HG02885 (cell line): ENCODE data around the gene RXFP2.

Experiments
- ATAC-seq: cut with Tn5 transposase; IDR thresholded peaks from one replicate; pipeline ENCODE4 v1.9.1; 2021; ENCODE audit warnings: mild to moderate bottlenecking; ENCODE audit not compliant: unreplicated experiment, poor library complexity

Gene RXFP2

DNA sequence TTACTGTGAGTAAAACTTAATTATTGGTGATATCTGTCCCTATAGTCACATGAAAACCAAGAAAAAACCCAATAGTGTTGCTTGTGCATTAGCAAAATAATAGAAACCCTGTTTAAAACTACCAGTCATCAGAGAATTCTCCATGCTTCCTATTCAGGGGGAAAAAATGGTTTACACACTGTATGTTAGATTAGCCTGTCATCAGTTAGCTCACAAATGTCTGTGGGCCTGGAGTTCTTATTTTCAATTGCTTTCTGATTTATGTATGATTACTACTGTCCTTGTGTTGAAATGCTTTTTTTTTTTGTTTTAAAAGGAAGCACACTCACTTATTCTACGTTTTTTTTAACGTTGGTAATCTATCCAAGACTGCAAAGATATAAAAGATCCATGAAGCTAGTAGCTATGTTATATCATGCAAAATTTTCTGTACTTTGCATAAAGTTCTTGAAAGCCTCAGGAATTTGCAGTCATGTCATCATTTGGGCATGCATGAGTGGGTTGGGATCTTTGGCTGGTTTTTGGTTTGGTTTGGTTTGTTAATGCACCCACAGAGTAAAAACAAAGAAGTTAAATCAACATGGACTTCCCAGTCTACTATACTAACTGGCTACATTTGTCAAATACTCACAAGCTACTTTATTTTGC is 25.9 kb downstream of the RXFP2 start:
- ATAC-seq, result no peak

- ATAC-seq, result no peak
Observed at GRCh38 chr13:31767175-31767900, 28.0 kb downstream of the RXFP2 start.

DNA sequence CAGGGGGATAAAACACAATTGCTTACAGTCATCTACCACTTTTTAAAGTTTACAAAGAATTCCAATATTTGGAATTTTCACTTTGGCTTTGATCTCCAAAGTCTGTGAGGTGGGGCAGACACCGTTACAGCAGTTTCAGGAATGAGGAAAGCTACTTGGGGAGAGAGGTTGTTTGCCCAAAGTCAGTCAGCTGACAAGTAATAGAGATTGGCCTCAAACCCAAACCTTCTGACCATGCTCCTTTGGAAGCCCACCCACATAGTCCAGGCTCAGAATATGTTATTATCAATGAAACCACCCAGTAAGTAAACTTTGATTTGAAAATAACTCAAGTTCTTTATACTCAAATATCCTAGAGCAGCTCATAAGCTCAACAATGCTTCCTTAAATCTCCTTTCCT is 29.0 kb downstream of the RXFP2 start:
- ATAC-seq, result no peak

DNA sequence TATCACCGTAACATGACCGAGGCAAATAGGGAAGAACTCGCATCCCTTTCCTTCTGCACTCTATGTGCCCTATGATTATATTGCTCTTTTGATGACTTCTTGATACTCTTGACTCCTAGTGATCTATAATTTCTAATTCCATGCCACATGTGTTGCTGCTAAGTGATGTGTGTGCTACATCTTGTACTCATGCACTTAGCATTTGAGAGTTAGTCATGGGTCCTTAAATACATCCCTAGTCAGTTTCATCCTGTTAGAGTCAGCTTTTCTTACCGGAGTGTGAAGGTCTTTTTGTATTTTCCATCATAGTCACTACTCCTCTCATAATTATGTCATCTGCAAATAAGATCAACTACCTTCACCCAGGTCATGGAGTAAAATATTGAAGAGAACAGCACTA is 30.2 kb downstream of the RXFP2 start:
- no peak for ATAC-seq

- no peak for ATAC-seq
Observed at GRCh38 chr13:31772231-31772630, 32.9 kb downstream of the RXFP2 start.

DNA sequence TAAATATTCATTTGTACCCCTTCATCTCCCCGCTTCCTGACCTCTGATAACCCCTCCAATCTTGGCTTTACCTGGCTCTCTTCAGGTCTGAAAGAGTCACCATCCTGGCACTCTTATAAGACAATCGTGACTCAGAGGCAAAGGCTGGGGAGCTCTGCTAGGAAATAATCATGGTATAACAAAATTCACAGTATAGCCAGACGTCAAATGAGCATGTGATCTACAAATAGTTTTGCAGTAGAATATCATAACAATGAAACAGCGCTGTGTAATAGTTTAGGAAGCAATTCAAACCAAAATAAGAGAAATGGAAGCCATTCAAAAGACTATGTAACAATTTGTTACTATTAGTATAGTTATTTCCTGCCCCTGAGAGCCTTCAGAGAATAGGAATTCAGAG is 34.2 kb downstream of the RXFP2 start:
- ATAC-seq, result no peak

GRCh38 chr13:31774186-31774750 is 34.9 kb downstream of the RXFP2 start:
- ATAC-seq, result no peak

- no peak for ATAC-seq
Observed at GRCh38 chr13:31775148-31775547, 35.8 kb downstream of the RXFP2 start.

- ATAC-seq, result no peak
Observed at GRCh38 chr13:31775686-31776085, 36.4 kb downstream of the RXFP2 start.

GRCh38 chr13:31781064-31781463 is 41.7 kb downstream of the RXFP2 start:
- no peak for ATAC-seq

DNA sequence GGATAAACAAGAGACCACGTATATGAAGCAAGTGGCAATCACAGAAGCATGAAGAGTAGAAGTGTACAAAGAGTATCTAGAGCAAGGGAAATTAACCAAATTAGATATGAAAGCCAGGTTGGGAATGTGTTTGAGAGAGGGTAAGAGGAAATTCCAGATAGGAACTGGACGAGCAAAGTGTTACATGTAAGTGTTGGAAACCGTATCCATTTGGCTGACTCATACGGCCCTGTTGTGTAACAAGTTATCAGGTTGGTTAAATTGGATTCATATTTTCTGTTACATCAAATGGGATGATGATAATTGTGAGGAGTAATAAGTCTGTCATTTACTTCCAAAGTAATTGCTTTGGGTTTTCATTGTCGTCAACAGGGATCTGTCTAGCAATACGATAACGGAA is 46.7 kb downstream of the RXFP2 start:
- ATAC-seq, result no peak

DNA sequence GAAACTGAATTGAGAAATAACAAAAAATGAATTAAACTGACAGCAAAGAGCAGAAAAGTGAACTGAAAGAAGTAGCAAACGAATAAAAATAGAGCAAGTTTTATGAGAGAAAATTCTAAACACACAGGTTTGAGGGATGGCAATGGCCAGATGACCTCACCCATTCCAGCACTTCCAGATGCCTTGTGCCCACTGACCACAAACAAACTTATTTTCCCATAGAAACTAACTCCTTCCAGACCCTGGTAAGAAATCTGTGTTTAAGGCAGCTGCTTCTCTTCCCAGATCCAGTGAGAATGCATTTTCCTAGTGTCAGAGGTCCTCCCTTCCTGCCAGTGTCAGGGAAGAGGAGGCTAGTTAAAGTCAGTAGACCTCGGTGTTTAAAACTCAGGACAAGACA is 51.7 kb downstream of the RXFP2 start:
- ATAC-seq, result no peak

DNA sequence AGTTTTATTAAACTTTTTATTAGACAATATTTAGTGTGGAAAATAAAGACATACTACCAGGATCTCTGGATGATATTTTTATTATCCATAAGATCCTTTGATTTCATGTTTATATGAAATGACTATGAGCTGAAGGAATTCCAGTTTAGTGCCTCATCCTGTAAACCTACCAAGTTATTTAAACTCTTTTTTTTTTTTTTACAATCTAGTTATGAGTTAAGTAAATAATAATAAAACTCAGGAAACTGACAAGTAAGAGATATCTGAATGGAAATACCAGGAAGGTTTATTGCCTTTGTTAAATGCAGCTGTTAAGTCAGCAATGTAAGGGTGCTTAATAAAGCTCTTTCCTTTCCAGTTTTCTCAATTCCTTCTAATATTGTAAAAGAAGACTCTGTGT is 53.9 kb downstream of the RXFP2 start:
- ATAC-seq, result no peak

DNA sequence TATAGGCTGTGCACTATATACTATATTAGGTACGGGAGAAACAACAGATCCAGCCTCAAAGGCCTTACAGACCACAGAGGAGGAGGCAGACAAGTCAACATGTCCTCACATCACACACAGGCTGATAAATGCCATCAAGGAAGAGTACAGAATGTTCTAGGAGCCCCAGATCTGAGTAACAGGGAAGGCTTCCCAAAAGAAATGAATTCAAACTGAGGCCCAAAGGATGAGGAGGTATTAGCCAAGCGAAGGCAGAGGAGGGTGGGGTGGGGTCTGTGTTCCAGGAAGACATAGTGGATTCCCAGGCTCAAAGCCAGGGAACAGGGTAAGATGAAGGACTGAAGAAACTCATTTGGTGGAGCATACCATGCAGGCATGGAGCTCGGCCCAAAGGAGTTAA is 55.1 kb downstream of the RXFP2 start:
- ATAC-seq, result no peak

DNA sequence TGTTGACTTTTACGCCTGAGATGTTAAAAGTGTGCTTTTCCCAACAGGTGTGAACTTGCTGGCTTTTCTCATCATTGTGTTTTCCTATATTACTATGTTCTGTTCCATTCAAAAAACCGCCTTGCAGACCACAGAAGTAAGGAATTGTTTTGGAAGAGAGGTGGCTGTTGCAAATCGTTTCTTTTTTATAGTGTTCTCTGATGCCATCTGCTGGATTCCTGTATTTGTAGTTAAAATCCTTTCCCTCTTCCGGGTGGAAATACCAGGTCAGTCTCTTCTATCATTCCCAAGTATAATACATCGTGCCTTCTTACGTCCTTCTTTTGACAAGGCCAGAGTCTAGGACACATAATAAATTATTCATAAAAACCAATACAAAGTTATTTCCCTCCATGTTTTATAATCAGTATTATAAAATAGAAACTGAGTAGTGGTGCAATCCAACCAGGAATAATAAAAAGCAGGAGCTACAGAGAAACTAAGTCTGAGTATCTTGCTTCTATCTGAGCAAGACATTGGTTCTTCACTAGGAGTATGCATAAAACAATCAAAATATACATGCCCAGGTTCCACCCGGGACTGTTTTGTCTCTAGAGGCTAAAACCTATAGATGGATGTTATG is 57.9 kb downstream of the RXFP2 start:
- no peak for ATAC-seq

DNA sequence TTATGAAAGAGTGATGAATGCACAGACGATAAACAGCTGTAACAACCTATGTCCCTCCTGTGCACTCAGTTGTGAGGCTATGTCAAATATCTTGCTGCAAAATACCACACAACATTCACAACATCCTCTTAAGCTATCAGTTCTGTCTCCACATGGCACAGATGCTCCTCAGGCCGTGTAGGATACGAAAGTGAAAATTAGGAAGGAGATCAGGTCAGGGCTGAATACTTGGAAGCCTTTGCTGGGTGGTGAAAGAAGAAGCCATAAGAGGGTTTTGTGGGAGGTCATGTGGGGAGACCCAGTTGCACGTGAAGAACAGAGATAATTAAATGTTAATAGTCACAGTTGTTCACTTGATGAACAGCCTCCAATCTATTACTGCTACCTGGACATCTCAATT is 58.9 kb downstream of the RXFP2 start:
- no peak for ATAC-seq

DNA sequence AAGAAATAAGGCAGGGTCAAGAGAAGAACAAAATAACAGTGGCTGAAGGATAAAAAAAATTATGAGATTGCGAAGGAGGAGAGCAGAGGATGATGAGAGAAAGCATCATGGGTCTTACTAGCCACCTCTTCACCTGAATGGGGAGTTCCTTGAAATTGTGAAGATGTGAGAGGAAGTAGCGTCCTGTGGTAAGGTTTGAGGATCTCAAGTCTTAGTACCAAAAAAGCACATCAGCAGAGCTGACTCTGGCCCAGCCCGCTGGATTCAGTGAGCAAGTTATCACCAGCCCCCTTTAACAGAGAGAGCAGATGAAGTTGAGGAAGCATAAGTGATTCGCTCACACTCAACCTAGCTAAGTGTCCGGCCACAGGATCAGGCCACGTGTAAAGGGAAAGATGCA is 61.8 kb downstream of the RXFP2 start:
- no peak for ATAC-seq

- ATAC-seq, result no peak
Observed at GRCh38 chr13:31803311-31803710, 64.0 kb downstream of the RXFP2 start.

DNA sequence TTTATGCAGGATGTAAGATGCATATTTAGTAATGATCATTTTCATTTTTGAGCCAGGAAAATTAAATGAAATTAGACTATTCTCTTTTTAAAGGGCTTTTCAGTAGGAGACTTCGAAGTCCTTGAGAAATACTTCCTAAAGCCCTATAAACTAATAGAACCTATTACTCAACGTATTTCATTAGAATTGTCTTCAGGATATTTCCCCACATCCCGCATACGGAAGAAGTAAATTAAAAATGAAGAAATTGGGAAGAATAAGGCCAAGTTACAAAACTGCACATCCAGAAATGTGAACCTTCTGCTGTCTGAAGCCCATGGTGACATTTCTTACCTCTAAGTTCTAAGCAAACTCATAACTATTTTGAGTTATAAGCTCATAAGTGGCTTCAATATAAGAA is 66.5 kb downstream of the RXFP2 start:
- ATAC-seq, result no peak

GRCh38 chr13:31807090-31807541 is 67.8 kb downstream of the RXFP2 start:
- no peak for ATAC-seq

DNA sequence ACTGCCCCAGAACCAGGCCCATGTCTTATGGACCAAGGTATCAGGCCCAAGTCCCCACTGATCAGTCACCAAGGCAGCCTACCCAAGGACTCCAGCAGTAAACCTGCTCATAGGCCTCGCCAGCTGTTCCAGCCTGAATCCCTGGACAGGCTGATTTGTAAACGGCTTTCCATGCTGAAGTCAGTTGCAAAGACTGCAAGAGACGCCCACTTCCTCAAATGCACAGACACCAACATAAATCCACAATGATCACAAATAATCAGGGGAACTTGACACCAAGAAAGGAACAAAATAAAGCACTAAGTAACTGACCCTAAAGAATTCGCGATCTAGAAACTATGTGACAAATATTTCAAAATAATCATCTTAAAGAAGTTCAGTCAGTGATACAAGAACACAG is 75.2 kb downstream of the RXFP2 start:
- no peak for ATAC-seq
